PC-3 (cell line): Measurements from ENCODE around the gene ZRANB3. TPM values are rescaled to one million over a fixed set of nuclear protein-coding genes. Genes with fewer than 3 reads are reported as not detected.
"Not testable (repeated sequence)": the region's sequence is repeated elsewhere in the genome, so short reads cannot be mapped to it uniquely, and the experiment has no call there.

Experiments used
- ATAC-seq: fragments of 200-7000 bp; cut with Tn5 transposase; 2 replicates; pipeline ENCODE4 v1.9.1; 2020; ENCODE audit warnings: mild to moderate bottlenecking, moderate library complexity
- BruUV-seq: library from RNA; stranded (reverse); fragments of 400-500 nt; replicated peaks from 2 replicates; lab custom pipeline; 2021; lab: Mats Ljungman, UMichigan
- CTCF ChIA-PET: fragments of 300-600 bp; sonication (Branson Sonifier 250); formaldehyde crosslinking; loops from one replicate; lab custom pipeline; 2022; ENCODE audit warnings: antibody characterized with exemption; lab: Charles Lee
- POLR2A ChIA-PET: fragments of 300-600 bp; sonication (Branson Sonifier 250); formaldehyde crosslinking; loops from one replicate; lab custom pipeline; 2022; ENCODE audit warnings: antibody characterized with exemption; ENCODE audit not compliant: unreplicated experiment; lab: Charles Lee
- DNase-seq: peaks from one replicate; pipeline ENCODE4 v3.0.0-alpha.2; 2015
- H2AFZ ChIP-seq: fragments of 300-600 bp; sonication (generic); 2 replicates; pipeline ENCODE4 v1.6.0; 2016; ENCODE audit warnings: antibody characterized with exemption, low read length
- H3F3A ChIP-seq: fragments of 300-600 bp; sonication (generic); one replicate; pipeline ENCODE4 v1.6.0; 2017; ENCODE audit warnings: antibody characterized with exemption, low read length, control low read depth, mild to moderate bottlenecking; ENCODE audit not compliant: unreplicated experiment
- H3K27ac ChIP-seq: fragments of 300-600 bp; sonication (generic); 2 replicates; pipeline ENCODE4 v1.5.1; 2016; ENCODE audit warnings: mild to moderate bottlenecking, low read length
- H3K27me3 ChIP-seq: fragments of 300-600 bp; sonication (generic); 2 replicates; pipeline ENCODE4 v1.6.1; 2016; ENCODE audit warnings: low read length, mixed read lengths
- H3K36me3 ChIP-seq: fragments of 300-600 bp; sonication (generic); 2 replicates; pipeline ENCODE4 v1.6.1; 2016; ENCODE audit warnings: low read depth, mixed run types, low read length, mixed read lengths
- H3K4me1 ChIP-seq: fragments of 300-600 bp; sonication (generic); 2 replicates; pipeline ENCODE4 v1.5.1; 2016; ENCODE audit warnings: low read length; ENCODE audit not compliant: insufficient read depth
- H3K4me2 ChIP-seq: fragments of 300-600 bp; sonication (generic); 2 replicates; pipeline ENCODE4 v1.6.0; 2016; ENCODE audit warnings: low read length
- H3K4me3 ChIP-seq: fragments of 300-600 bp; sonication (generic); 2 replicates; pipeline ENCODE4 v1.5.1; 2016; ENCODE audit warnings: mild to moderate bottlenecking, low read length, mixed read lengths
- H3K79me2 ChIP-seq: fragments of 300-600 bp; sonication (generic); 2 replicates; pipeline ENCODE4 v1.6.1; 2017; ENCODE audit warnings: low read length, mixed read lengths
- H3K9ac ChIP-seq: fragments of 300-600 bp; sonication (generic); 2 replicates; pipeline ENCODE4 v1.6.0; 2016; ENCODE audit warnings: mild to moderate bottlenecking, low read length
- H3K9me2 ChIP-seq: fragments of 300-600 bp; sonication (generic); replicated peaks from 2 replicates; pipeline ENCODE4 v1.6.1; 2016; ENCODE audit warnings: mixed run types, low read length, mixed read lengths
- H3K9me3 ChIP-seq: fragments of 300-600 bp; sonication (generic); 2 replicates; pipeline ENCODE4 v1.6.1; 2016; ENCODE audit warnings: low read length, mixed read lengths
- H4K20me1 ChIP-seq: fragments of 300-600 bp; sonication (generic); 2 replicates; pipeline ENCODE4 v1.6.1; 2016; ENCODE audit warnings: low read length, mixed read lengths
- EZH2 ChIP-seq: fragments of 300-600 bp; sonication (generic); IDR thresholded peaks from one replicate; pipeline ENCODE4 v1.6.1; 2017; ENCODE audit warnings: antibody characterized with exemption, mild to moderate bottlenecking, low read length; ENCODE audit not compliant: unreplicated experiment
- EZH2phosphoT487 ChIP-seq: fragments of 300-600 bp; sonication (generic); IDR thresholded peaks from 2 replicates; pipeline ENCODE4 v1.6.1; 2018; ENCODE audit warnings: mild to moderate bottlenecking, antibody characterized with exemption, low read length, borderline replicate concordance
- intact Hi-C: fragments of 100-400 bp; cut with micrococcal nuclease; formaldehyde crosslinking; loops from 2 replicates; pipeline ENCODE4 v1.9.0; 2023
- total RNA-seq: library from RNA; depleted of rRNA; stranded (reverse); fragments of >200 nt; gene quantifications from 2 replicates; pipeline ENCODE4 v1.2.3, GENCODE V29; 2014
- TF ChIP-seq, protein P1 (sequence below): fragments of 300-600 bp; sonication (generic); conservative IDR thresholded peaks from 2 replicates; pipeline ENCODE4 v1.5.1; 2017; ENCODE audit warnings: antibody characterized with exemption, low read depth, mild to moderate bottlenecking, low read length

Gene ZRANB3
- total RNA-seq, 1 experiment from 2014 or later: 8.6 TPM

DNA sequence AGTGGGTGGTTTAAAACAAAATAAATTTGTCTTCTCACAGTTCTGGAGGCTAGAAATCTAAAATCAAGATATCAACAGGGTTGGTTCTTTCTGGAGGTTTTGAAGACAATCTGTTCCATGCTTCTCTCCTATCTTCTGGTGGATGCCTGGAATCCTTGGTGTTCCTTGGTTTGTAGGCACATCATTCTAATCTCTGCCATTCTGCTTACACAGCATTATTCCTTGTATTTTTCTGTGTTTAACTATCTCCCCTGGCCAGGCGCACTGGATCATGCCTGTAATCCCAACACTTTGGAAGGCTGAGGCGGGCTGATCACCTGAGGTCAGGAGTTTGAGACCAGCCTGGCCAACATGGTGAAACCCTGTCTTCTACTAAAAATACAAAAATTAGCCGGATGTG, 108.1 kb downstream of the ZRANB3 start:
- Histone ChIP-seq H4K20me1 (no peaks in the 10 kb centered on the region), H3K36me3 (no peaks in the 10 kb centered on the region), H3K4me1 (no peaks in the 10 kb centered on the region), H2AFZ (no peak overlapping the region), H3K9me2 (no peaks in the 10 kb centered on the region), H3K79me2 (no peaks in the 10 kb centered on the region), H3K27ac (no peak overlapping the region), H3F3A (no peaks in the 10 kb centered on the region), H3K4me2 (no peak overlapping the region), H3K4me3 (no peak overlapping the region), H3K9me3 (no peaks in the 10 kb centered on the region), H3K9ac (no peak overlapping the region), H3K27me3 (no peaks in the 10 kb centered on the region)
- ChIA-PET POLR2A (no interaction called here), CTCF (no interaction called here)
- no peak for ATAC-seq
- no peak for TF ChIP-seq EZH2phosphoT487
- no peak for TF ChIP-seq EZH2
- TF ChIP-seq, protein P1, sequence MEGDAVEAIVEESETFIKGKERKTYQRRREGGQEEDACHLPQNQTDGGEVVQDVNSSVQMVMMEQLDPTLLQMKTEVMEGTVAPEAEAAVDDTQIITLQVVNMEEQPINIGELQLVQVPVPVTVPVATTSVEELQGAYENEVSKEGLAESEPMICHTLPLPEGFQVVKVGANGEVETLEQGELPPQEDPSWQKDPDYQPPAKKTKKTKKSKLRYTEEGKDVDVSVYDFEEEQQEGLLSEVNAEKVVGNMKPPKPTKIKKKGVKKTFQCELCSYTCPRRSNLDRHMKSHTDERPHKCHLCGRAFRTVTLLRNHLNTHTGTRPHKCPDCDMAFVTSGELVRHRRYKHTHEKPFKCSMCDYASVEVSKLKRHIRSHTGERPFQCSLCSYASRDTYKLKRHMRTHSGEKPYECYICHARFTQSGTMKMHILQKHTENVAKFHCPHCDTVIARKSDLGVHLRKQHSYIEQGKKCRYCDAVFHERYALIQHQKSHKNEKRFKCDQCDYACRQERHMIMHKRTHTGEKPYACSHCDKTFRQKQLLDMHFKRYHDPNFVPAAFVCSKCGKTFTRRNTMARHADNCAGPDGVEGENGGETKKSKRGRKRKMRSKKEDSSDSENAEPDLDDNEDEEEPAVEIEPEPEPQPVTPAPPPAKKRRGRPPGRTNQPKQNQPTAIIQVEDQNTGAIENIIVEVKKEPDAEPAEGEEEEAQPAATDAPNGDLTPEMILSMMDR: no peak
- DNase-seq: no peak
- BruUV-seq: no TSS peak
- intact Hi-C loops: no loop called here

- H2AFZ ChIP-seq: no peak overlapping the region
- no peaks in the 10 kb centered on the region for H3K36me3 ChIP-seq
- H3K9ac ChIP-seq: no peak overlapping the region
- DNase-seq (no peak), ATAC-seq (no peak)
- CTCF ChIA-PET: no interaction called here
- no peaks in the 10 kb centered on the region for H3K9me3 ChIP-seq
- H3K4me3 ChIP-seq: no peak overlapping the region
- H3K9me2 ChIP-seq: no peaks in the 10 kb centered on the region
- no peak overlapping the region for H3K27ac ChIP-seq
- H3K79me2 ChIP-seq: no peaks in the 10 kb centered on the region
- POLR2A ChIA-PET: no interaction called here
- BruUV-seq: no TSS peak
- no peak overlapping the region for H3K4me2 ChIP-seq
- intact Hi-C loops: no loop called here
- no peak for TF ChIP-seq EZH2phosphoT487
- no peak for TF ChIP-seq EZH2
- TF ChIP-seq, protein P1: no peak
- H4K20me1 ChIP-seq: no peaks in the 10 kb centered on the region
- H3K27me3 ChIP-seq: no peaks in the 10 kb centered on the region
- H3K4me1 ChIP-seq: no peaks in the 10 kb centered on the region
- no peaks in the 10 kb centered on the region for H3F3A ChIP-seq
Observed at GRCh38 chr2:135411646-135412045, 119.4 kb downstream of the ZRANB3 start.

- Histone ChIP-seq H3K4me1 (no peaks in the 10 kb centered on the region), H3K27ac (no peak overlapping the region), H3K9me3 (no peaks in the 10 kb centered on the region), H3K4me2 (no peak overlapping the region), H4K20me1 (no peaks in the 10 kb centered on the region), H2AFZ (no peak overlapping the region), H3K9me2 (no peaks in the 10 kb centered on the region), H3K27me3 (no peaks in the 10 kb centered on the region), H3K4me3 (no peak overlapping the region), H3K79me2 (no peaks in the 10 kb centered on the region), H3K36me3 (no peaks in the 10 kb centered on the region), H3F3A (no peaks in the 10 kb centered on the region), H3K9ac (no peak overlapping the region)
- intact Hi-C loops: no loop called here
- POLR2A ChIA-PET: no interaction called here
- TF ChIP-seq, protein P1: no peak
- TF ChIP-seq EZH2phosphoT487 (no peak), EZH2 (no peak)
- CTCF ChIA-PET: no interaction called here
- no peak for ATAC-seq
- DNase-seq: no peak
- BruUV-seq: no TSS peak
Observed at GRCh38 chr2:135409436-135409835, 121.6 kb downstream of the ZRANB3 start.

DNA sequence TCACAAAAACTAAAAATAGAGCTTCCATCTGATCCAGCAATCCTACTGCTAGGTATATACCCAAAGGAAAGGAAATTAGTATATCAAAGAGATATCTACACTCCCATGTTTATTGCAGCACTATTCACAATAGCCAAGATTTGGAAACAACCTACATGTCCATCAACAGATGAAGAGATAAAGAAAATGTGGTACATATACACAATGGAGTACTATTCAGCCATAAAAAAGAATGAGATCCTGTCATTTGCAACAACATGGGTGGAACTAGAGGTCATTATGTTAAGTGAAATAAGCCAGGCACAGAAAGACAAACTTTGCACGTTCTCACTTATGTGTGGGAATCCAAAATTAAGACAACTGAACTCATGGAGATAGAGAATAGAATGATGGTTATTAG, 134.8 kb downstream of the ZRANB3 start:
- H2AFZ ChIP-seq, H3K4me1 ChIP-seq, H3K4me3 ChIP-seq, DNase-seq, H3F3A ChIP-seq, BruUV-seq, H3K36me3 ChIP-seq, intact Hi-C loops, H3K9me2 ChIP-seq, ATAC-seq, H3K27me3 ChIP-seq, H3K79me2 ChIP-seq, H3K9ac ChIP-seq, H4K20me1 ChIP-seq, H3K9me3 ChIP-seq, H3K4me2 ChIP-seq, H3K27ac ChIP-seq, POLR2A ChIA-PET, CTCF ChIA-PET: not testable (repeated sequence)
